ENCODE measurements around the gene GALNS. TPM values are rescaled to one million over a fixed set of nuclear protein-coding genes. Genes with fewer than 3 reads are reported as not detected.
"Not testable (repeated sequence)": the region's sequence is repeated elsewhere in the genome, so short reads cannot be mapped to it uniquely, and the experiment has no call there.

GALNS gene
- total RNA-seq, 1 experiment from 2014 or later, result 34.1 TPM

- DNase-seq (ENCODE audit: low read depth), result not testable (repeated sequence)
Observed at GRCh38 chr16:88889702-88890352, 33.1 kb upstream of the GALNS start.

DNA sequence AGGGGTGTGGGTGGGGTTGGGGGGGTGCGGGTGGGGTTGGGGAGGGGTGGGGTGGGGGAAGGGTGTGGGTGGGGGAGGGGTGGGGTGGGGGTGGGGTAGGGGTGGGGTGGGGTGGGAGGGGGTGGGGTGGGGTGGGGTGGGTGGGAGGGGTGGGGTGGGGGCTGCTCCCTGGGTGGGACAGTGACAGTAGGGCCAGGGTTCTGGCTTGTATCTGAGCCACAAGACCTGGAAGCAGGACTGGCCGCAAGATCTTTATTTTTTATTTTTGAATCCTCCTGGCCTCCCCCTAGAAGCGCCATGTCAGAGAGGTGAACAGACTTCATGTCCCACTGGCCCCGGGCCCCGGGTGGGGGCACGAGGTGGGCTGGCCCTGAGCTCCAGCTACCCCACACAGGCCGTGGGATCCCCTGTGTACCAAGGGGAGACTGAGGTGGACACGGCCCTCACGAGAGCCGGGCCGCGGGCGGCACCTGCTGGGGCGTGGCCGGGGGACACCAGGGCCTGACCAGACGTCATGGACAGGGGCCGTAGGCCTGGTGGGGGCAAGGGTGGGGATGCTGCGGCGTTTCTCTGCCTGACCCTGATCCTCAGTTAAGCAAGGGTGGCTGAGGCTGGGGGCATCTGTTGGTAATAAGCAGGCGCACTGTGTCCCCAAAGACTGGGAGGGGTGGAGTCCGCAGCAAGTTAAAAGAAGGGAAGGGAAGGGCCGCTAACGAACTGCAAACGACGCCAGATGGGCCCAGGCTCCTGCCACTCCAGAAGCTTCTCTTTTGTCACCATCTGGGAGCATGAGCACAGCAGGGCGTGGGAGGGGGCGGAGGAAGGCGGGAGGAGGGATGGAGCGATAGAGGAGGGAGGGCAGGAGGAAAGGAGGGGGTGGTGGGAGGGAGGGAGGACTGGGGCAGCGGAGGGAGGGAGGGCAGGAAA is 32.0 kb upstream of the GALNS start:
- DNase-seq (ENCODE audit: low read depth), result no peak

GRCh38 chr16:88888057-88888456 is 31.3 kb upstream of the GALNS start:
- no peak for DNase-seq (ENCODE audit: low read depth)

DNA sequence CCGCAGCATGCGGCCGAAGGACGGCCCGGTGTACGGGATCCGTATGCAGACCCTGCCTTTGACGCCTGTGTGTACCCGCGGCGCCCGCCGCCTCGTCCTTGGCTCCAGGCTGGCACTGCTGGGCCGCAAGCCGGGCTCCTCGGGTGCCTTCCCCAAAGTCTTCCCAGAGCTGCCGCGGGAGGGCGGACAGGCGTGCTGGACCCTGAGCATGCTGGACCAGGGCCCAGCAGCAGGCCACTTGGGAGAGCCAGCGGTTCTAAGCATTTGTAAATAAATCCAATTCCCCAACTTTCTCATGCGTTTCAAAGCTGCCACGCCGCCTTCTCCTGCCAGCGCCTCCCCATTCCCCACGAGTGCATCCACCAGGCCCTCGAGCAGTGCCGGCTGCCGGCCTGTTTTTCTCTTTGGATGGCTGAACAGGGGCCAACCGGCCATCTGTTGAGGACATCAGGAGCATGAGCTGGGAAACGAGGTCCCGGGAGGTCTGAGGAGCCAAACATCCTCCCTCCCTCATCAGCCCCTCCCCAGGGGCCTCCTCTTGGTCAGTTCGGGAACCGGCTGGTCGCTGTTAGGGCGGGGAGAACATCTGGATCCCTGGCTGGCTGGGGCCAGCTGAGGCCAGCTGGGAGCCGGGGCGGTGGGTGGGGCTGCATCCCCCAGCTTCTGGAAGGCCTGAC is 30.2 kb upstream of the GALNS start:
- DNase-seq (ENCODE audit: low read depth), result no peak

DNA sequence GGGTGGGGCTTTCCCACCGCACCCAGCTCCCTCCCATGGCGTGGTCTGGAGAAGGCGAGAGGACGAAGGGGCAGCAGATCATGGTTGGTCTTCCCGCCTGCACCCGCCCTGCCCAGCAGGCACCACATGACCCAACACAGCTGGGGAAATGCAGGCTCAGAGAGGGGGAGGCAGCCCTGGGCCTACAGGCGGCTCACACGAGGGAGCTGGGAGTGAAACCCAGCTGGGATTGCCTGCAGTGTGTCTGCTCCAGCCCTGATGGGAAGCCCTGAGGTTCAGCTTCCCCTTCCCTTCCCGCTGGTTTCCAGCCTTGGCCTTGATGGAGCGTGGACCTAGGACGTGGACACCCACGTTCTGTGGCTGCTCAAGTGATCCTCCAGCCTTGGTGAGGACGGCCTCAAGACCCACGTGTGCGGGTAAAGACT is 29.7 kb upstream of the GALNS start:
- DNase-seq (ENCODE audit: low read depth), result no peak

DNA sequence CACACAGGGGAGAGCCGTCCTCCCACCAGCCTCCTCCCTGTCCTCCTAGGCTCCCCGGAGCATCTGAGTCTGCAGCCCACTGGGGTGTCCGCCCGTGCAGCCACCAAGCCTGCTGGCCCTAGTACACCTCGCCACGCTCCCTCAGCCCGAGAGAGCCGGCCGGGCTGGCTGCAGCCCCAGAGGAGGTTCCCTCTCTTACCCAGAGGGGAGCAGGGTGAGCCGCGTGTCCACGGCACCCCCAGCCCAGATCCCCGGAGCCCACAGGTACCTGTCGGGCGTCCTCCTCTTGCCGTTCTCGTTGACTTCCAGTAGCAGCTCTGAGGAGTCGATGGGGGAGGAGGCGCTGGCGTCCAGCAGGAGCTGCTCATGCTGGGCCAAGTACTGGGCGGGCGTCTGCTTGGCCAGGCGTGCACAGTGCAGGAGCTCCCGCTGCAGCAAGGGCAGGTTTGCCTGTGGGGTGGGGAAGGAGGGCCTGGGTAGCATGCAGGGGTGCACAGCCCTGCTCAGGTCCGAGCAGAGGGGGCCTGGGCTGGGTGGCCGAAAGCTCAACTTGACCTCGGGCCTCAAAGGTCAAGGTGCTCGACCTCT is 29.0 kb upstream of the GALNS start:
- no peak for DNase-seq (ENCODE audit: low read depth)

DNA sequence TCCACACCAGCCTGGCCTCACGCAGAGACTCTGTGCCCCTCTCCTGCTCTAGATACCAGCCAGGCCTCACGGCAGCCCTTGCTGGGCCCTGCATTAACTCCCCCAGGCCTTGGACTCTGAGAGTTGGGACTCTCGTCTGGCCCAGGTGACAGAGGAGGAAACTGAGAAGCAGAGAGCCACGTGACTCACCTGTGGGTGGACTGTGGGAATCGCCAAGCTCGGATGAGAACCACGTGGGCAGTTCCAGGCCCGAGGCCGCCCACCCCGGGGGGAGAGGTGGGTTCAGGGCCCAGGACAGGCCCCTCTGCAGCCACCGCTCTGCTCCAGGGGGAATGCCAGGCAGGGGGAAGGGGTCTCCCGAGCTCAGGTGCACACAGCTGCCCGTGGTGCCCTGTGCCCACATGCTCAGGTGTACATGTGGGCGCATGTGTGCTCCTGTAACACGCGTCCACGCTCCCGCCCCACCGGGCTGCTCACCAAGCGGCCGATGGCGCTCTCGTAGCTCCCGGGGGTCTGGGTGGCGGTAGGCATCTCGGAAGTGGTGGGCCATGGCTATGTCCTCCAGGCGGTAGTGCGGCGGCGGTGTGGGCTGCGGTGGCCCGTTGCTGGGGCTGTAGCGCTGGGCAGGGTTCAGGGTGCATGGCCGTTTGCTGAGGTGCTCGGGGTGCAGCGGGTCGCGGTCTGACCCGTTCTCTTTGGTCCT is 28.0 kb upstream of the GALNS start:
- no peak for DNase-seq (ENCODE audit: low read depth)

DNA sequence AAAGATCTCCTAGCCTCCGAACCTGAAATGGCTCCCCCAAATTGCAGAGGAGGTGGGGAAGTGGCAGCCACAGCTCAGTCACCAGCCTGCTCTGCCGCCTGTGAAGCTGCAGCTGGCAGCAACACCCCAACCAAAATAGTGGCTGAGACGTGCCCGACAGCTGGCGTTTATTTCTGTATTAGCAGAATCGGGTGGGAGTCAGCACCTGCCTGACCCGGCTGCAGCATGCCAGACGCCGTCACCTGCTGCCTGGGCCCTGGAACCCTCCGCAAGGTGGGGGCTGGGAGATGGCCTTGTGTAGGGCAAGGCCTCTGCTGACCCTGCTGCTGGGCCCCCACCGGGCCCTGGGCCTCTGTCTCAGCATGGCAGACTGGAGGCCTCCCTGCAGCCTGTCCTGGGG is 27.2 kb upstream of the GALNS start:
- DNase-seq (ENCODE audit: low read depth), result no peak

DNA sequence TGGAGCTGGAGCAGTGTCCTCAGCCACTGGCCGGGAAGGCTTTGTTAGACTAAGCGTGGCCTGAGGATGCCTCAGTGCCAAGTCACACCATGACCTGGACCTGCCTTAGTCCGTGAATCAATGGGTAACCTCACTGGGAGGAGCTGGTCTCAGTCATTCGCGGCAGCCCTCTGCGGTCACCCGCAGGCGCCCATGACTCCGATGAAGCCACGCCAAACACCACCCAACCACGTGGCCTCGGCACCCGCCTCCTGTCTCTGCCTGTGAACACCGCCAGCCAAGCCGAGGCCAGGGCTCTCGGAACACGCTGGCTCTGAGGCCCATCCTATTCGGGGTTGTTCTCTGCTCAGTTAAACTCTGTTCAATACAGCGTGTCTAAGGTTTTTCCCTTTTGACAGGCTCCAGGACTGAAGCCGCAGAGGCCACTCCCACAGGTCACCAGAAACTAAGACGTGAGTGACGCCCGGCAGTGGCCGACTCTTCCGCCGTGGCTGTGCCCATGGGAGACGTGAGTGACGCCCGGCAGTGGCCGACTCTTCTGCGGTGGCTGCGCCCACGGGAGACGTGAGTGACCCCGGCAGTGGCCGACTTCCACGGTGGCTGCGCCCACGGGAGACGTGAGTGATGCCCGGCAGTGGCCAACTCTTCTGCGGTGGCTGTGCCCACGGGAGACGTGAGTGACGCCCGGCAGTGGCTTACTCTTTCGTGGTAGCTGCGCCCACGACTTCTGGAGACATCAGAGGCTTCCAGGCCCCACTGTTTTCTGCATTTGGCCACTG is 26.6 kb upstream of the GALNS start:
- DNase-seq (ENCODE audit: low read depth), result no peak

- DNase-seq (ENCODE audit: low read depth), result no peak
Observed at GRCh38 chr16:88882358-88883030, 25.7 kb upstream of the GALNS start.

DNA sequence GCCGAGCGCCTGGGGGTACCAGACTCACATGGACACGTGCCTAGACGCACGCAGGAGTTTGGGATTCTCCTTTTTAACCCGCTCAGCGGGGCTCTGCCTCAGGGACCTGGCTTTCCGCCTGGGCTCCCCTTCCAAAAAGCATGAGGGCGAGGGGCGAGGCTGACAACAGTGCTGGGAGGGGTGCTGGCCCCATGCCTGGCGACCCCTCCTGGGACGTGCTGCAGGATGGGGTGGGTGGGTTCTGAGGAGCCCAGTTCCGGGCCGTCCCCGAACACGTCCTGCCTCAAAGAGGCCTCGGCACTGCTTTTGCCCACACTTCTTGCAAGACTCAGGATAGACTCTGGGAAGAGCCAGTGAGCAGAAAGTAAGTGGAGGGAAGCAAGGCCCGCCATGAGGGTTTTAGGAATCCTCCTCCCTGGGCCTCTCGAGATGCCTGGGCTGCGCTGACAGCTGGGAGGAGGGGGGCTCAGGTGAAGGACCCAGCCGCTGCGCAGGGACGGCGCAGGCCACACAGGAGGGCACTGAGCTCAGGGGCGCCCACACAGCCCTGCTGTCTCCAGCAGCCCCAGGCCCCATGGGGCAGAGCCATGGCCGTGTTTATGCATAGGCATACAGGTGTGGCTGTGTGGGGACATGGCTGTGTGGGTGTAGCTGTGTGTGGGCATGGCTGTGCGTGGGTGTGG is 25.1 kb upstream of the GALNS start:
- no peak for DNase-seq (ENCODE audit: low read depth)

DNA sequence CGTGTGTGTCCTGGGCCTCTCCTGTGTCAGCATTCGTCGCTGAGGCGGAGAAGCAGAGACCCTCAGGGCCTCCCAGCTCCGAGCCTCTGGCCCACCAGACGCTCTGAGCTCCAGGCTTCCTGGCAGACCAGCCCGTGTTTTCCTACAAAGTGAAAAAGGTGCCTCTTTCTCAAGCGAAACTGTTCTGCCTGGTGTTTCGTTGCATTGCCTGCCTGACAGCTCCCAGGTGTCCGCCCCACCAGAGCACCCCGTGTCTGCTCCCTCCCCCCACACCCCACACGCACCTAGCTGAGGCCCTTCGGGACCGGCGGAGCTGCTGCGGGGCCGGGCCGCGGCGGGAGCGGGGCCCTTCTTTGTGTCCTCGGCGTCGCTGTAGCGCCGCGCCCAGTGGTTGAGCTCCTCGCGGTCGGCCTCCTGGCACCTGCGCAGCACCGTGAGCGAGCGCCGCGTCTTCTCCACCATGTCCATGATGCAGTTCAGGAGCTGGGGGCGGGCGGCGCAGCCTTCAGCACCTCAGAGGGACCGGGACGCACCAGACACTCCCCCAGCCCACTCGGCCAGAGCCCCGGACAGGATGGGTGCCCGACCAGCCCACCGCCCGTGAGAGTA is 24.4 kb upstream of the GALNS start:
- no peak for DNase-seq (ENCODE audit: low read depth)

DNA sequence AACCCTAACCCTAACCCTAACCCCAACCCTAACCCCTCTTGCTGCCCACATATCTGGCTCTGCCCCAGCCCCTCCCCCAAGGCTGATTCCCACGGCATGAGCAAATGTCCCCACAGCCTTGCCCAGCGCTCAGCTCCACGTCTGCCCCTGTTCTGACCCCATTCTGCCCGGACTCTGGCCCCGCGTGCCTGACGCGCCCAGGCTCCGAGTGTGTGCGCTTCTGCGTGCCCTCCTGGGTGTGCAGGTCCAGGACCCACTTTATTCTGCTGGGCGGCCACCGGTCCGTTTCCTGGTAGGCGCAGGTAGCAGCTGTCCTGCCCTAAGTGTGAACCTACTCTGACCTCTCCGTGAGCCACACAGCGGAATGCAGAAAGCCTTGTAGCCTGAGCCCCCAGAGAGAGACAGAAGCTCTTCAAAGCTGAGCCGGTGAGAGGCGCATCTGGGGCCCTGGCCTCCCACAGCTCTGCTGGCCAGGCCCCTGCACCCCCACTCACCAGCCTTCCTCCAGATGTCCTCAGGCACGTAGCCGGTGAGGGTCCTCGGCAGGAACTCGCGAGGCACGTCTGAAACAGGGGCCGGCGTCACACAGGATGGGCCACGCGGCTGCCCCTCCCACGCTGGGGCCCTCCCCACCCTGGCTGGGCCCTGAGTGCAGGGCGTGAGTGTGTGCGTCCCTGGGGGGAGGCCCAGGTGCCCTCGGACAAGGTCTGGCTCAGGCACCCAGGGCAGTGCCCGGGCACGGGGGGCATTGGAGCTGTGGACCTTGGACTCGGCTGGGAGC is 23.7 kb upstream of the GALNS start:
- DNase-seq (ENCODE audit: low read depth), result no peak

DNA sequence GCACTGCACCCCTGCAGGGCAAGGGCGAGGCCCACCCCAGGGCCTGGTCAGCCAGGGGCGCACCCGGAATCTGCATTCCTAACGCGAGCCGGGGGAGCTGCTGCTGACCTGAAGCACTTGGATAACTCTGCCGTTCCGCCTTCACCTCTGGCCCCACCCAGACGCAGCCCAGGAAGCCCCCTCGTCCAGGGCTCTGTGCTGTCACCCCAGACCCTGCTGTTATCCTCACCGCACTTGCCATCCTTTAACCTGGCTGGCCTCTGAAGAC is 23.0 kb upstream of the GALNS start:
- DNase-seq (ENCODE audit: low read depth), result no peak

DNA sequence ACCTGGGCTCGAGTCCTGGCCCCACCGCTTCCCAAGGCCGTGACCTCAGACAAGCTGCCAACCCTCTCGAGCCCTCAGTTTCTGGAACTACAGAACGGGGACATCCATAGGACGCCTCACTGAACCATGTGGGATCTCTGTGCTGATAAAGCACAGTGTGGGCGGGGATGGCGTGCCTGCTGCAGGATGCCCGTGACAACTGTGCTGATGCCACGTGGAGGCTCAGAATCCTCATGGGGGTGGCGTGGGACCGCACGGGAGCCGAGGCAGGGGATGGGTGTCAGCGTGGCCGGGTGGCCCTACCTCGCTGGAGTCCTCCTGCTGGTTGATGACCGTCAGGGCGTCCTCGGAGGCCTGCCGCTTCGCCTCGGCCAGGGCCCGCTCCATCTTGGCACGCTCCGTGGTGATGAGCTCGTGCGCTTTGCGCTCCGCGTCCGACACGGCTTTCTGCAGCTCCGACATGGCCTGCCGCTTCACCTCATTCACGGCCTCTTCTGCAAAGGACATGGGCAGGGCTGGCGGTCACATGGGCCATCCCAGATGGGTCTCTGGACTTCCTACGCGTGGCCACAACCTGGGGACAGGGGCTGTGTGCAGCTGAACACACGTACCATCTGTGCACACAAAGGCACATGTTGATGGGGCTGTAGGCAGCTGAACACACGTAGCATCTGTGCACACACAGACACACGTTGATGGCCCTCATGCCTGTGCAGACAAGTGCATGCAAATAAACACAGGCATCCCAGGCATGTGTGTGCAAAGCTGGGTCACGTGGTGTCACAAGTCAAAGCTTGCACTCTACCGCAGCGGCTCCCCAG is 22.4 kb upstream of the GALNS start:
- DNase-seq (ENCODE audit: low read depth), result no peak

DNA sequence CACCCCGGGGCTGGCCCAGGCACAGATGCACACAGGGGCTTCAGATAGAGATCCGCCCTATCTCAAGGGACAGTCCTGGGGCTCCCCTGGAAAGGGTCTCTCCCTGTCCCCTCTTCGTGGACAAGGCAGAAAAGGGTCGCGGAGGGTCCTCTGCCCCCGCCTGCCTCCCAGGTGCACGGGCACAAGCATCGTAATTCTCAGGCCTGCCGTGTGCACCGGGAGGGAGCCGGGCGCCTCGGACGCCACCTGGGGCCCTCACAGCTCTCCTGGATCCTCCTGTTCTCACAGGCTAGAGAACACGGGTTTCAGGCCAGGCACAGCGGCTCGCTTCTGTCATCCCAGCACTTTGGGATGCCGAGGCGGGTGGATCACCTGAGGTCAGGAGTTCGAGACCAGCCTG is 21.6 kb upstream of the GALNS start:
- no peak for DNase-seq (ENCODE audit: low read depth)

- no peak for DNase-seq (ENCODE audit: low read depth)
Observed at GRCh38 chr16:88877564-88878289, 21.0 kb upstream of the GALNS start.
